Colon (tissue), 2 donors: Measurements from ENCODE around the gene ORM1.
"Not testable (repeated sequence)": the region's sequence is repeated elsewhere in the genome, so short reads cannot be mapped to it uniquely, and the experiment has no call there.

Experiments used
- FAIRE-seq: peaks from 2 replicates; lab custom pipeline; 2012; peaks lifted over from hg19 to GRCh38; lab: Jason Lieb, UNC
- donor health status: control.
- donor health status: control.

The ORM1 gene

DNA sequence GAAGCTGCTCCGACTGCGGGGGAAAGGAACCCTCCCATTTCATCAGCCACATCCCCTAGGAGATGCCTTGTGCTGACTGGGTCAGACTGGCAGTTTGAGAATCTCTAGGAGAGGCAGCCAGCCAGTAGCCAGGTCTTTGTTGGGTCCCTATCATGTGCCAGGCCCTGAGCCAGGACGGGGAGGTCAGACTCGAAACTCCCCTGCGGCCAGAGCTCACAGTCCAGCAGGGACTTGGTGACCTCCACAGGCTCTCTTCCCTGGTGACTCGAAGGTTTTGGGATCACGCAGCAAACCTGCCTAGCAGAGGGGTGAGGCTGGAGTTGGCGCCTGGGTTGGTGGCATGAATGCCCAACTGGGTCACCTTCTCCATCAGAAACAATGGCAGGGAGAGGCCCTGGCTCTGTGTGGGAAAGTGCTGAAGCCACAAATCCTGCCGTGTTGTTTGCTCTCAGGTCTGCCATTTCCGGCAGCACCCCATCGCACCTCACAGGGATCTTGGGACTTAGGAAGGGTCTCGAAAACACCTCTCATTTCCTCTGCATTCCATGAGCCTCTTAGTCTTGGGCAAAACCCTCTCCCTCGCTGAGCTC lies 14.4 kb upstream of the ORM1 start:
- no peak for FAIRE-seq

DNA sequence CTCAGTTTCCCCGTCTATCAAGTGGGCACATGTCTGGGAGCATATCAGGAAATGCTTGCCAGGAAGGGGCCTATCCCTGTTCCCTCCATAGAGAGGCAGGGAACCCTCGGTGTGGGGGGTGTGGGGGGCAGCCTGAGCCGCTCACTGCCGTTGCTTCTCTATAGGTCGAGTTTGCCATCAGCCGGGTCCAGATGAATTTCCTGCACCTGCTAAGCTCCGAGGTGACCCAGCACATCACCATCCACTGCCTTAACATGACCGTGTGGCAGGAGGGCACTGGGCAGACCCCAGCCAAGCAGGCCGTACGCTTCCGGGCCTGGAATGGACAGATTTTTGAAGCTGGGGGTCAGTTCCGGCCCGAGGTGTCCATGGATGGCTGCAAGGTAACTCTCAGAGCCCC lies 13.8 kb upstream of the ORM1 start:
- no peak for FAIRE-seq

DNA sequence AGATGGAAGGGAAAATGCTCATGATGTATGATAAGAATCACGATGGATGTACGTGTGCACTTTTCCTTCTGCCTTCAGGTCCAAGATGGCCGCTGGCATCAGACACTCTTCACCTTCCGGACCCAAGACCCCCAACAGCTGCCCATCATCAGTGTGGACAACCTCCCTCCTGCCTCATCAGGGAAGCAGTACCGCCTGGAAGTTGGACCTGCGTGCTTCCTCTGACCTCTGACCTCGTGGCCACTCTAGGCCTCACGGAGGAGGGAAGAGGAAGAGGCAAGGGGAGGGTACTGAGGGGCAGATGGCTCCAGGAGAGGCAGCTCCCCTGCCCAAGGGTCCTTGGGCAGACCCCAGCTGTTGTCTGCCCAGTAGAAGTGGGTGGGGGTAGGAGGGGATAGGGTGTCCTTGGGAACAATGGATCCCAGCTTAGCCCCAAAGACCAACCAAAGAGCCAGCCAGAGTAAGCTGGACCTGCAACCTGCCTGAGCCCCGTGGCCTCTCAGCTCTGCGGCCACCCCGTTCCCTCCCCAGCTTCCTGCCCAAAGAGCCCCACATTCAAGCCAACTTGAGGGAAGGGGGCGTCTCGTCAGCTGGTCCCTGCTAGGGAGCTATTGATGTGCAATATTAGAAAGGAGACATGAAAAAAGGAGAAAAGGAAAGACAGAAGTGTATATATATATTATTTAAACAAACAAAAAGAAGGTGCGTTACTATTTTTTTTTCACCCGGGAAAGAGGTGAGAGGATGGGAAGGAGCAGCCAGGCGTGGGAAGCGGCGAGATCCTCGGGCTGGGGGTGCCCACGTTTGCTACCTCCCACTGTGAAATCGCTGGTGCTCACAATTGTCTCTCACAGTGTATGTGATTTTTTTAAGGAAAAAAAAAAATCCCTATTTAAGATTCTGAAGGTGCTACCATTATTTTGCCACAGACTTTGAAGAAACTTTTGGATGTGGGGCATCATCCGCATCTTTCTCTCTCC lies 12.1 kb upstream of the ORM1 start:
- FAIRE-seq = no peak

DNA sequence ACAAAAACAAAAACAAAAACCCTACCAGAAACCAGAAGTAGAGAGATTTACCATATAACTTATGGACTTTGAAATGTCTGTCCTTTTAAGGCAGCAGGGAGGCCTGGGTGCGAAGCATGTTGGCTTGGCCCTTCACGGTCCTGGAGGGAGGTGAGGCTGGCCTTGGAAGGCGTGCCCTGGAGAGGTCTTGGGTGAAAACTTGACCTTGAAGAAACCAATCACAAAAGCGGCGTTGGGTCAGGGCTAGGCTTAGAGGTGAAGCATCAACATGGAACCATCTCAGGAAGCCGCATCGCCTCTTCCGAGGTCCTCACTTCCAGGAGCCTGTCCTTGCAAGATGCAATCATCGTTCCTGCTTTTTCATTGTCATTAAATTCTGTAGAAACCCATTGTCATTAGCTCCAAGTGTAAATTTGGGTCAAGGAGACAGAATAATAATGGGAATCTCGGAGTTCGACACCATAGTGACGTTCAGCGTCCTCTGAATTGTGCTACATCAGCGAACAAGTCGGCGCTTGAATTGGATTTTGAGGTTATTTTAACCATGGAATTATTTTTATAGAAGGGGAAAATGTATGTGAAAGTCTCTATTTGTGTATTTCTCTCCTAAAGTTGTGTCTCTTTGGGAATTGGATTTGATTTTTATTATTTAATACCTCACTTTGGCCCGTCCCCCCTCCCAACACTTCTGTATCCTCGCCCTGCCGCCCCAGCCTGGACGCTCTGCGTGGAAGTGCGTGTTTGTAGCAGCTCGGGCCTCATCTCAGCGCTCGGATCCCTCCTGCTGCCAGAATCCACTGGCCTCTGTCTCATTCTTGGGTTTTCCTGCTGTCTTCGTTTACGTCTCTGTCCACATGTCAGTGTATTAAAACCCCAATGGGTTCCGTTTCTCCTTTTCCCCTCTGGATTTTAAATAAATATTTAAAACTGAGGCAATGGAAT lies 11.1 kb upstream of the ORM1 start:
- FAIRE-seq = no peak

DNA sequence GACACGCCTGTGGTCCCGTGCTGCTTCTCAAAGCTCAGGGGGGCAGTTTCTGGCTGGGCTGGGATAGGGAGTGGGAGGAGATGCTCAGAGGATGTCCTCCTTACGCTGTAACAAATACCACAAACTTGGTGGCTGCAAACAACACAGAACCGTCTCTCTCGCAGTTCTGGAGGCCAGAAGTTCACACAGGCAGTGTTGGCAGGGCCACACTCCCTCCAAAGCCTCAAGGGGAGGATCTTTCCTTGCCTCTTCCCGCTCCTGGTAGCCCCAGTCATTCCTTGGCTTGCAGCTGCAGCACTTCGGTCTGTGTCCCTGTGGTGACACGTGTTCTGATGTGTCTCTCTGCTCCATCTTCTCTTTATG lies 10.4 kb upstream of the ORM1 start:
- no peak for FAIRE-seq

DNA sequence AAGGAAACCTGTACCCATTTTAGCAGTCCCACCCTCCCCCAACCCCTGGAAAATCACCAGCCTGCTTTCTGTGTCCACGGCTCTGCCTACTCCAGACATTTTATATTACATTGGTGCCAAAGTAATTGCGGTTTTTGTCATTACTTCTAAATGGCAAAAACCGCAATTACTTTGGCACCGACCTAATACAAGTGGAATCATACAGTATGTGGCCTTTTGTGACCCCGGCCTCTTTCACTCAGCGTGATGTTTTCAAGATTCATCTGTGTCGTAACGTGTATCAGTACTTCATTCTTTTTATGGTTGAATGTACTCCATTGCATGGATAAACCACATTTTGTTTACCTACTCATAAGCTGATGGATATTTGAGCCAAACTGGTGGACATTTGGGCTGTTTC lies 9.7 kb upstream of the ORM1 start:
- FAIRE-seq = no peak

DNA sequence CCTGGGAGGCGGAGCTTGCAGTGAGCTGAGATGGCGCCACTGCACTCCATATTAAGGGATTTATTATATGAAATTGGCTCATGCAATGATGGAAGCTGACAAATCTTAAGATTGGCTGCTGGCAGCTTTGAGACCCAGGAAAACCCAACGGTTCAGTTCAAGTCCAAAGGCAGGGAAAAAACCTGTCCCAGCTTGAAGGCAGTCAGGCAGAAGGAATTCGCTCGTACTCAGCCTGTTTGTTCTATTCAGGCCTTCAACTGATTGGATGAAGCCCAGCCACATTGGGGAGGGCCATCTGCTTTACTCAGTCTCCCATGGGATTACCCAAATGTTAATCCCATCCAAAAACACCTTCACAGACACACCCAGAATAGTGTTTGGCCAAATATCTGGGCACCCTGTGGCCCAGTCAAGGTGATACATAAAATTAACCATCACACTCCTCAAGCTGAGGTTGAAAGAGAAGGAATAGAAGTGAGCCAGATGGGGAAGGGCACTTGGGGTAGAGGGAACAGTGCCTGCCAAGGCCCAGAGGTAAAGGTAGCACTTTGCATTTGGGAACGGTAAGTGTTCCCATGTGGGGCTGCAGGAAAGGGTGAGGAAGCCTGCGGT lies 8.5 kb upstream of the ORM1 start:
- no peak for FAIRE-seq

DNA sequence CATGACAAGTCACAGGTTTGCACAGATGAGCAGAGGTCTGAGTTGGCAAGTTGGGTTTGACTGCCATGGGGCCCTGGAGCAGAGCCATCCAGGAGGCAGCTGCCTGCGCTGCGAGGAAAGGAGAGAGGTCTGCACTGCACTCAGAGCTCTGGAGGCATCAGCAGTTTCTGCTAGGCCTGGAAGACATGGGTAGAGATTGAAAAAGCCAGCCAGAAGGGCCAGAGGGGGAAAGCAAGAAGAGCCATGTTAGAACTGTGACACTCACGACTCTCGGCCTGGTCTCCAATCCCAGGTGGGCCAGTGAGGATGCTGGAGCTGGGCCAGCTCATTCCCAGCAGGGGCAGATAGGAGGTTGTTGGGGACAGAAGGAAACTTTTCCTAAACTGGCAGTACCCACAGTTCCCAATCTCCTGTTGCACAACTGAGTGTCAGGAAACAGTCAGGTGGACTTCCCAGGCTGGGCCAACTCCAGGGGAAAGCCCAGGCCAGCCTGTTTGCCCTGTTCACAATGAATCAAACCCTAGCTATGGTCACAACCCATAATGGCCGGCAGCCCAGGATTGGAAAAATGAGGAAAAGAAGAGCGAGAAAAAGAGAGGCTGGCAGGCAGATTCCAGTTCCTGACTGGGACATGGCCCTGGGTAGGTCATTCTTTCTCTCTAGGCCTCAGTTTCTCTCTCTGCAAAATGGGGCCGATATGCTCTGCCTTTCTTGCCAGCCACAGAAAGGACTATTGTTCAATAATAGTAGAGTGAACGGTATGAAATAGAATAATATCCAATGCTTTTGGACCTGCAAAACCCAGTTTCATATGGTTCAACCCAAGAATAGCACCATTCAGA lies 7.8 kb upstream of the ORM1 start:
- FAIRE-seq = no peak

DNA sequence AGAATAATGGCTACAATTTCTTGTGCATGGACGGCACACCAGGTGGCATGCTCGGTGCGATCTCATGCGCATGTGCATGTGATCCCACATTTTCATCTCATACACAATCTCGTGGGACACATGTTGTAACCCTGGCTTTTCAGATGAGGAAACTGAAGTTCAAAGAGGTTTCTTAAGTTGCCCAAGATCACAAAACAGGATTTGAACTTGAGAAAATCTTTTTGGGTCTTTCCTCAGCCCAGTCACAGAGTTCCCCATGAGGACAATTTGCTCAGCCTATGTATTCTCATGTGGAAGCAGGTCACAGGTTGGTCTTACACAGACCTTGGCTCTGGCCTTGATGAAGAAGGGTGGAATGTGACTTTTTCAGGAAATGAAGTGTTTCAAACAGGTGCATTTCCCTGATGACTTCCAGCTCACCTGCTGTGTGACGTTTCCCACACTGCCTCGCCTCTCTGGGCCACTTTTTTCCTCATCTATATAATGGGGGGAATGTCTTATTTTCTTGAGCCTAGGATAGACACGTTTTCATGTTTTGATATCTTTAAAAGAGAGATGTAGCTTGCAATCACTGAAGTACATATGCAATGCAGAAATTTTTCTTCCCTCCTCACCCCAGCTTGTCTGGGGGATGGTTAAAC lies 7.1 kb upstream of the ORM1 start:
- FAIRE-seq = no peak

DNA sequence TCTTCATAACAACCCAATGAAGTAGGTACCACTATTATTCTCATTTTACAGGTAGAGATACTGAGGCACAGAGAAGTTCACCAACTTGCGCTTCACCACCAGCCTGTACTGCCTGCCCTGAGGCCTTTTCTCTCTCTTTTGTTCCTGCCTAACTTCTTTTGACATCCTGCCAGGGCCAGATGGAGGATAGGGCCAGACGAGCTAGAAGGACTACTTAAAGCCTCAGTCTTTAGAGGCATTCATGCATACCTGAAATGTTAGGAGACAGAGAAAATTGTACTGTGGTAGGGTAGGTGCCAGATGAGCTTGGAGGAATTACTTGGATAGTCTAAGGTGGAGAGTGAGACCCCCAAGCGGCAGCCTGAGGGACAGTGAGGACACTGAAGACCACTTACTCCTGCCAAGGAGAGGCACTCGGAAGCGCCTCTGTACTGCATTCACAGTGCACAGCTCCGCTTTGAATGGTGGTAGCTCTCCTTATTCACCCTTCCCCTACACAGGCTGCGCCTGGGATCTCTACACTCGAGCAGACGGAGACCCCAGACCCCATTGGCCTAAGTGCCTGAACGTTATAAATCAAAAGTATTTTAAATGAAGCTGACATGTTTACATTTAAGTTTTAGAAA lies 6.2 kb upstream of the ORM1 start:
- FAIRE-seq = no peak

DNA sequence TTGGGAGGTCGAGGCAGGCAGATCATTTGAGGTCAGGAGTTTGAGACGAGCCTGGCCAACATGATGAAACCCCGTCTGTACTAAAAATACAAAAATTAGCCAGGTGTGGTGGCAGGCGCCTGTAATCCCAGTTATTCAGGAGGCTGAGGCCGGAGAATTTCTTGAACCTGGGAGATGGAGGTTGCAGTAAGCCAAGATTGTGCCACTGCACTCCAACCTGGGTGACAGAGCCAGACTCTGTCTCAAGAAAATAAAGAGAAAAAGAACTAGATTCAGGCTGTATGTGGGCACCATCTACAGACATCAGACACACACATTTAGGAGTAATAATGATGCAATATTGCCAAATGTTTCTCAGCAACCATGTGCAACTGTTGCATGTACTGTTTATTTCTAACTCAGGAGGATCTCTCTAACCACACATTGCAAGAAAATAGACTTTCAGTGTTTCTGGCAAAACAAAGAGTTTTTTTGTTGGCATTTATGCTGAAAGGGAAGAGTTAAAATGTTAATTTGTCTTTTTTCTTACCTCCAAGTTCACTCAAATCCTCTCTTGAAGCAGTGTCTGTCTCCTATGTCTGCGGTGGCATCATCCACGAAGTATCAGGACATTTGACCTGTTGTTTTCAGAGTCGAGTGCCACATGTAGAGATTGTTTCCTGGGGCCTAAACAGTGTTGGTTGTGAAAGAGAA lies 5.1 kb upstream of the ORM1 start:
- no peak for FAIRE-seq

DNA sequence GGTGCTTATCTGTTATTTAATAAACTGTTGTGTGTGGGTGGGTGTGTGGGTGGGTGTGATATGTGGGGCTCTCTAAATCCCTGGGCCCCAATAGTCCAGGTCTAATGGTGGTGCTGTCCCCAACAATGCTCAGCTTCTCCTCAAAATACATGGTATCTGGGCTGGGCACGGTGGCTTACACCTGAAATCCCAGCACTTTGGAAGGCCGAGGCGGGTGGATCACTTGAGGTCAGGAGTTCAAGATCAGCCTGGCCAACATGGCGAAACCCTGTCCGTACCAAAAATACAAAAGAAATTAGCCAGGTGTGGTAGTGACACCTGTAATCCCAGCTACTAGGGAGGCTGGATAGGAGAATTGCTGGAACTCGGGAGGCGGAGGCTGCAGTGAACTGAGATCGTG lies 4.5 kb upstream of the ORM1 start:
- no peak for FAIRE-seq

DNA sequence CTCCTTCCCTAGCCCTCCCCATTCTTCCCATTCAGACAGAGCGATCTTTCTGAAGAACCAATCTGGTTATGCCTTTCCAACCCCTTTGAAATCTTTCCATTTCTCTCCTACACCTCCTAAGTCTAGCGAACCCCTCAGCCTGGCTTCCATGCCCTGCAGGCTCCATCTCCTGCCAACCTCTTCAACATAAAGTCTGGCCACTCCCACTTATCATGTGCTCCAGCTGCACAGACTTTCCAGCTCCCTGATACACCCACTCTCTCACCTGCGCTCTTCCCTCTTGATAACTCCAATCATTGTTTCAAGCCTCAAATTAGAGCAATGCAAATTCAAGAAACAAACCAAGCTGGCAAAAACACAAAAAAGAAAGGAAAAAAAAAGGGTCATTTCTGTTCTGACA lies 3.8 kb upstream of the ORM1 start:
- no peak for FAIRE-seq

DNA sequence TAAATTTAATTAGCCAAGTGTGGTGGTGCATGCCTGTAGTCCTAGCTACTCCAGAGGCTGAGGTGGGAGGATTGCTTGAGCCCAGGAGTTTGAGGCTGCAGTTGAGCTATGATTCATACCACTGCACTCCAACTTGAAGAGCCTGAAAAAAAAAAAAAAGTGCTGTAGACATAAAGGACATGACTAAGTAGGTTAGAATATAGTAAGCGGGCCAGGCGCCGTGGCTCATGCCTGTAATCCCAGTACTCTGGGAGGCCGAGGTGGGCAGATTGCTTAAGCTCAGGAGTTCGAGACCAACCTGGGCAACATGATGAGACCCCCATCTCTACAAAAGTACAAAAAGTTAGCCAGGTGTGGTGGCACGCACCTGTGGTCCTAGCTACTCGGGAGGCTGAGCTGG lies 2.2 kb upstream of the ORM1 start:
- not testable (repeated sequence) for FAIRE-seq

DNA sequence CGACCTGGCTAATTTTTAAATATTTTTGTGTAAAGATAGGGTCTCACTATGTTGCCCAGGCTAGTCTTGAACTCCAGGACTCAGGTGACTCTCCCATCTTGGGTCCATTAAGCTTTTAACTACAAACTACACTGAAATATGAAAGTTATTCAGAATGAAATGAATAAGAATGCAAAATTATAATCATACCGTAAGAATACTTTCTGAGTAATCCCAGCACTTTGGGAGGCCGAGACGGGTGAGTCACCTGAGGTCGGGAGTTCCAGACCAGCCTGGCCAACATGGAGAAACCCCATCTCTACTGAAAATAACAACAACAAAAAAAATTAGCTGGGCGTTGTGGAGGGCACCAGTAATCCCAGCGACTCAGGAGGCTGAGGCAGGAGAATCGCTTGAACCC lies 1.1 kb upstream of the ORM1 start:
- FAIRE-seq = no peak

DNA sequence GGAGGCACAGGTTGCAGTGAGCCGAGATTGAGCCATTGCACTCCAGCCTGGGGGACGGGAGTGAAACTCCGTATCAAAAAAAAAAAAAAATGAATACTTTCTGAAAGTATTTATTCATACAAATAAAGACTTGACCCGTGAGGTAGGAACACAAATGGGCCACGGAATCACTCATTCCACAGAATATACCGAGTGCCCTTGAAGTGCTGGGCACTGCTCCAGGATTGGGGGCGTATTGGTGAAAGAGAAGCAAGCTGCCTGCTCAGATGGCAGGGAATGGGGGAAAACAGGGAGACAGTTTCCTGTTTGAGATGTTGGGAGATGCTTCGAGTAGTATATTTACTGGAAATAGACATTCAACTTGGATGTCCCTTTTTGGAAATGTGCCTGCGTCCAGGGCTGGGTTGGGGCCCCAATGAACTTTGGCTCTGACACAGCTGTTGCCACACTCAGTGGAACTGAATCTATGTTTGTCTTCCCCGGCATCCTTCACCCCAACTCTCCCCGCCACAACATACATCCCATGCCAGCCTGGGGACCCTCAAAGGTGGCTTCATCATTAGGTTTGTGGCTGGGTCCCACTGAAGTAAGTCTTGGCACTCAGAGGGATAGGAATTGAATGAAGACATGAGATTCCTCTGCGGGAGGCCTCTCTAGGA lies 609 bp upstream of the ORM1 start:
- FAIRE-seq = not testable (repeated sequence)

DNA sequence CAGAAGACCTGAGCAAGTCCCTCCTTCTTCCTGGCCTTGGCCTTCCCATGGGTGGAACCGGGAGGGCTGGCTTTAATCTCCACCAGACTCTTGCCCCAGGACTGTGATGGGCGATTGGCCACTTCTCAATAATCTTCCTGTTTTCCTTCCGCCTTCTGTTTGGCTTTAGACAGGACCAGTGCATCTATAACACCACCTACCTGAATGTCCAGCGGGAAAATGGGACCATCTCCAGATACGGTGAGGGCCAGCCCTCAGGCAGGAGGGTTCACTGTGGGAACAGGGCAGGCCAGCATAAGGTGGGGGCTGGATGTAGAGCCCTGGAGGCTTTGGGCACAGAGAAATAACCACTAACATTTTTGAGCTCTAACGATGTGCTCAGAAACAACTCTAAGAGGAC lies 951 bp downstream of the ORM1 start:
- not testable (repeated sequence) for FAIRE-seq

DNA sequence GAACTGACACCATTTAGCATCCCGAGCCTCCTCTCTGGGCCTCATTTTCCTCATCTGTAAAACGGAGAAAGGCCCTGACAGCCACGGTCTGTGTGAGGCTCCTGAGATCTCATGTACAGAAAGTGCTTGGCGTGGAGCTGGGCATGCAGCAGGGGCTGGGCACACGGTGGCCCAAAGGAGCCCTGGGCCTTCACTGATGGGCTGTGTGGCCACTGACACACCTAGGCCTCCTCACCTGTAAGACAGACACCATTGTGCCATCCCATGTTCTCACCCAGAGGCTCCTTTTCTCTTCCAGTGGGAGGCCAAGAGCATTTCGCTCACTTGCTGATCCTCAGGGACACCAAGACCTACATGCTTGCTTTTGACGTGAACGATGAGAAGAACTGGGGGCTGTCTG lies 1.6 kb downstream of the ORM1 start:
- no peak for FAIRE-seq

DNA sequence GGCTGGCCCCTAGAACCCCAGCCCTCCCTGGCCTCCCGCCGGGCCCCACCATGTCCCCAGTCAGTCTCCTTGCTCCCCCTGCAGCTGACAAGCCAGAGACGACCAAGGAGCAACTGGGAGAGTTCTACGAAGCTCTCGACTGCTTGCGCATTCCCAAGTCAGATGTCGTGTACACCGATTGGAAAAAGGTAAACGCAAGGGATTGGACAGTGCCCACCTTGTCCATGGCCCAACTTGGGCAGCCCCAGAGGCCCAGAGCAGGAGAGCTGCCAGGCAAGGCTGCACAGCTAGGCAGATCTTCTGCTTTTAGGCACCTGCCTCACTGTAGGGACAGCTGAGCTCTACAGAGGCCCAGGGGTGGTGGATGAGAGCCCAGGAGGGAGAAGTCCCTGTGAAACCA lies 2.1 kb downstream of the ORM1 start:
- FAIRE-seq = not testable (repeated sequence)
